Sciatic nerve (tissue), 2 donors: Measurements from ENCODE around the gene PTPN6. TPM values are rescaled to one million over a fixed set of nuclear protein-coding genes. Genes with fewer than 3 reads are reported as not detected.

Experiments
- ATAC-seq: fragments of 200-7000 bp; cut with Tn5 transposase; one replicate; pipeline ENCODE4 v1.9.1; 2020; ENCODE audit warnings: mild to moderate bottlenecking, moderate library complexity
- DNase-seq: peaks from one replicate; pipeline ENCODE4 v3.0.0-alpha.2; 2020; ENCODE audit warnings: low spot score
- intact Hi-C: fragments of 100-400 bp; cut with DNase I; formaldehyde crosslinking; loops from one replicate; pipeline ENCODE4 v1.14.2; 2022
- total RNA-seq: library from RNA; stranded (reverse); fragmentation: NEBNext Ultra II Directional; extraction: Animal tissue kit (Norgen Biotek cat#: 25700); gene quantifications from one replicate; pipeline ENCODE4 v1.2.1, GENCODE V29; 2021
- donor health status: DM: no; HTN: no; CAD: no.
- donor health status: DM: no; HTN: no; CAD: no.

Gene PTPN6
- total RNA-seq, 1 donor from 2014 or later: 35.0 TPM

DNA sequence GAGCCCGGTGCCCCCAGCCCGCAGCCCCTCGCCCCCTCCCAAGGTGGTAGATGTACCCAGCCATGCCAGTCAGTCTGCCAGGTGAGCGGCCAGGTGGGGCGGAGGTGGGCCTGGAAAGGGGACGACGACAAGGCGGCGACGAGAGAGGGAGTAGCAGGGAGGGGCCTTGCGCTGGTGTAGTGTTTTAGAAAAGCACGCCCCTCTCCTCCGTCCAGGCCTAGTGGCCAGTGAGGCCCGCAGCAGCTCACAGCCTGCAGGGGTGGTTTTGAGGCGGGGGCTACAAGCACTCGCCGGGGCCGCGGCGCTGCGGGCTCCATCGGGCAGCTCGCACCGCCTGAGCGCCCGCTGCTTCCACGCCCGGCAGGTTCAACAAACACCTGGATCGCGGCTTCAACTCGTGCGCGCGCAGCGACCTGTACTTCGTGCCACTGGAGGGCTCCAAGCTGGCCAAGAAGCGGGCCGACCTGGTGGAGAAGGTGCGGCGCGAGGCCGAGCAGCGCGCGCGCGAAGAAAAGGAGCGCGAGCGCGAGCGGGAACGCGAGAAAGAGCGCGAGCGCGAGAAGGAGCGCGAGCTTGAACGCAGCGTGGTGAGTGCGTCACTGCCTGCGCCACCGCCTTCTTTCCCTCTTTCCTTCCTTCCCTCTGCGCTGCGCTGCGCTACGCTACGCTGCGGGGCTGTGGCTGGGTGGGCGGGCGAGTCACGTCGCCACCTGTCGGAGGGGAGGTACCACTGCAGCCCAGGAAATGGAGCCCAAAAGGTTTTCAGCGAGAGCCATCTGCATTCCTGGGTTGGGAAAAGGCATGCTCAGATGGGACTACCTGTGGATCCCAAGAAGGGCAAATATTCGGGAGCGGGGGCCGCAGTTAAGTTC lies 13.4 kb upstream of the PTPN6 start:
- peak; percentile 89 for ATAC-seq
- DNase-seq: peak; percentile 94
- intact Hi-C loops: no loop called here

GRCh38 chr12:6938353-6939190 lies 12.6 kb upstream of the PTPN6 start:
- ATAC-seq: peak; percentile 2
- peak; percentile 72 for DNase-seq

GRCh38 chr12:6939191-6939540 lies 12.0 kb upstream of the PTPN6 start:
- ATAC-seq: no peak
- no peak for DNase-seq
- intact Hi-C loops: no loop called here

More at GRCh38 chr12:6938353-6939190, 12.6 kb upstream of the PTPN6 start:
- intact Hi-C loops: no loop called here

- ATAC-seq (no peak), DNase-seq (no peak)
- intact Hi-C loops: loop anchor here (5.0 kb wide), 1 partner anchor 859 kb away; no protein-coding TSS in a partner anchor
Measured at GRCh38 chr12:6941267-6941666, 9.9 kb upstream of the PTPN6 start.

- no peak for DNase-seq
- intact Hi-C loops: loop anchor here (5.0 kb wide), 1 partner anchor 859 kb away; no protein-coding TSS in a partner anchor
- no peak for ATAC-seq
Measured at GRCh38 chr12:6941782-6942181, 9.4 kb upstream of the PTPN6 start.

DNA sequence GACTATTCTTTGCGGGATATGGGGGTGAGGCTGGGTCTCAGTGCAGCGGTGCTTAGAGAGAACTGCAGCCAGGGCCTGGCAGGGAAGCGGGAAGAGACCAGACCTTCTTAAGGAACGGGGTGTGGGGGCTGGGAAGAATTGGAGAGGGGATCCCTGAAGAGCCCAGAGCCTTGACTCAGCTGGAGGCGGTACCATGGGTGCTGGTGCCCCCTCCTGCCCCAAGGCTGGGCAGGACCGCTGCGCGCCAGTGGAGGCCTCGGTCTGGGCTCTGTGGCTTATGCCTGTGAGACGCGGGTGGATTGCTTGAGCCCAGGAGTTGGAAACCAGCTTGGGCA lies 8.9 kb upstream of the PTPN6 start:
- DNase-seq: no peak
- no peak for ATAC-seq
- intact Hi-C loops: loop anchor here (5.0 kb wide), 1 partner anchor 860 kb away; no protein-coding TSS in a partner anchor

DNA sequence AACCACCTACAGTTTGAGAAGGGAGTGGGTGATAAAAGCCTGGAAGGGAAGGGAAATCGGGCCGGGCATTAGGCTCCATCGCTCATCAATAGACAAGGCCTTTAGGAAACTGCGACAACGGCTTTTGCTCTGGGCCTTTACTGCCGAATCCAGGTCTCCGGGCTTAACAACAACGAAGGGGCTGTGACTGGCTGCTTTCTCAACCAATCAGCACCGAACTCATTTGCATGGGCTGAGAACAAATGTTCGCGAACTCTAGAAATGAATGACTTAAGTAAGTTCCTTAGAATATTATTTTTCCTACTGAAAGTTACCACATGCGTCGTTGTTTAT lies 7.8 kb upstream of the PTPN6 start:
- ATAC-seq: peak; percentile 78
- peak; percentile 85 for DNase-seq
- intact Hi-C loops: loop anchor here (5.0 kb wide), 1 partner anchor 861 kb away; no protein-coding TSS in a partner anchor

DNA sequence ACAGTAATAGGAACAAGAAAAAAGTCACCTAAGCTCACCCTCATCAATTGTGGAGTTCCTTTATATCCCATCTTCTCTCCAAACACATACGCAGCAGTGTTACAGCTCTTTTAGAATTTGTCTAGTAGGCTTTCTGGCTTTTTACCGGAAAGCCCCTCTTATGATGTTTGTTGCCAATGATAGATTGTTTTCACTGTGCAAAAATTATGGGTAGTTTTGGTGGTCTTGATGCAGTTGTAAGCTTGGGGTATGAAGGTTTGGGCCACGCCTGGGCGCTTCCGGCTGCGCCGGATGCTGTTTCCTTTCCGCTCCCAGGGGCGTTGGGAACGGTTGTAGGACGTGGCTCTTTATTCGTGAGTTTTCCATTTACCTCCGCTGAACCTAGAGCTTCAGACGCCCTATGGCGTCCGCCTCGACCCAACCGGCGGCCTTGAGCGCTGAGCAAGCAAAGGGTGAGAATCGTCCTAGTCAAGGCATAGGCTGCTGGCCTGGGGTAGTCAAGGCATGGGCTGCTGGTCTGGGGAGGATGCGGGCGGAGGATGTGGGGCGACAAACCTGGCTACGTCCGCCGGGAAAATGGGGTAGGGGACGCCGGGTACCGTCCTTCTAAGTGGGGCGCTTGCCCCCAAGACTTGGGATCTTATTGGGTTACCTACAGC lies 7.3 kb upstream of the PTPN6 start, which contains the start of the genes C12orf57 and RNU7-1:
C12orf57 (plus strand) TSS at position 301 of the 659 bp plus-strand sequence; CDS start at position 401, 100 bp downstream.
RNU7-1 (plus strand) TSS at position 95 of the 659 bp plus-strand sequence.
- DNase-seq (peak; percentile 86), ATAC-seq (peak; percentile 78)
- intact Hi-C loops: loop anchor here (5.0 kb wide), 1 partner anchor 862 kb away; no protein-coding TSS in a partner anchor

GRCh38 chr12:6944381-6945186 lies 6.6 kb upstream of the PTPN6 start:
- ATAC-seq (peak; percentile 85), DNase-seq (peak; percentile 96)
- intact Hi-C loops: loop anchor here (5.0 kb wide), 1 partner anchor 862 kb away; no protein-coding TSS in a partner anchor

DNA sequence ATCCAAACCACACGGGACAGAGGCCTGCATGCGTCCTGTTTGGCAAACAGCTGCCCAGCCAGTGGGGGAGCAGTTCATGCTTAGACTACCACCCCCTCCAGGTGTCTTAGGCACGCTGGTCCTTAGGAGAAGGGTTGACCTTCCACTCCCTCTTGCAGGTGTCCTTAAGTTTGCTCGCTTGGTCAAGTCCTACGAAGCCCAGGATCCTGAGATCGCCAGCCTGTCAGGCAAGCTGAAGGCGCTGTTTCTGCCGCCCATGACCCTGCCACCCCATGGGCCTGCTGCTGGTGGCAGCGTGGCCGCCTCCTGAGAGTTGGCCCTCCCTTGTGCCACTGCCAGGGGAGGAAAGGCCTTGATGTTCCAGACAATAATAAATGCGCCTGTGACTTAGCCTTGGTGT lies 5.5 kb upstream of the PTPN6 start:
- intact Hi-C loops: no loop called here
- ATAC-seq: no peak
- no peak for DNase-seq

- no peak for ATAC-seq
- intact Hi-C loops: no loop called here
- DNase-seq: no peak
Measured at GRCh38 chr12:6946033-6946919, 4.9 kb upstream of the PTPN6 start.

- ATAC-seq (no peak), DNase-seq (no peak)
- intact Hi-C loops: no loop called here
Measured at GRCh38 chr12:6946920-6947374, 4.2 kb upstream of the PTPN6 start.

DNA sequence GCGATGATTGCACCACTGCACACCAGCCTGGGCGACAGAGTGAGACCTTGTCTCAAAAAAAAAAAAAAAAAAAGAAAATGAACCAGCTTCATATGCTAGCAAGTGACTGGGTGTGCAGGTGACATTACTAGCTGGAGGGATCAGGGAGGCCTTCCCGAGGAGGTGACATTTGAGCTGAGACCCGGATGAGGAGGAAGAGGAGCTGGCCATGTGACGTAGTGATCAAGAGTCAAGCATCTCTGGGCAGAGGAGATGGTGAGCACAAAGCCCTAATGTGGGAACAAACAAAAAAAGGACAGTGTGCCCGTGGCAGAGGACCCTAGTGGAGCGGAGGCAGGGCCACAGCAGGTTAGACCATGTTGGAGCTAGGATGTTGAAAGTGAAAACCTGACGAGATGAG lies 3.5 kb upstream of the PTPN6 start:
- intact Hi-C loops: no loop called here
- no peak for DNase-seq
- ATAC-seq: no peak

DNA sequence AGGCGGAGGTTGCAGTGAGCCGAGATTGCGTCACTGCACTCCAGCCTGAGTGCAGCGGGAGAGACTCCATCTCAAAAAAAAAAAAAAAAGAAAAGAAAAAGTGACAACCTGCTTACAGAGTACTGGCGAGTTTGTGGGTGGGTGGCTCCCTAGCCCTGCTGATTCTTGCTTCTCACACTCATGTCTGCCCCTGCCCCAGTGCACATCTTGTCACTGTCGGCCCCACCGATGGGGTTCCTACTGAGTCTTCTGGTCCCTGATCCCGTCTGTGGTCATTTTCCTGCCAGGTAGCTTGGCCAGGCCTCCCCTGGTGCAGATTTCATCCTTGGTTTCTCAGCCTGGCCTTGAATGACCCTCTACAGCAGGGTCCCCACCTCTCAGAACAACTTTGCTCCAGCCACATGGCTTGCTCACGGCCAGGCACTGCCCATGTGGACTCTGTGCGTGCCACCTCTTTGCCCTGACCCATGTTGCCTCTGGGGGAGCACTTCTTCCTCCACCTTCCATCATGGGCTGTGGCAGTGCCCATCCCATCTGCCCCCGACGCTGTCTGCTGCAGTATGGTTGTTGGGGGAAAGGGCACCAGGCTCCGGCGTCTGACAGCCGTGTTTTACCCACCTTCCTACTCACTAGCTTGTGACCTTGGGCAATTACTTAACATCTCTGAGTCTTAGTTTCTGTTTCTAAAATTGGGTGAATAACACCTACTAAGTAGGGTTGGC lies 2.1 kb upstream of the PTPN6 start:
- intact Hi-C loops: no loop called here
- DNase-seq: no peak
- ATAC-seq: no peak

- DNase-seq (no peak), ATAC-seq (no peak)
- intact Hi-C loops: no loop called here
Measured at GRCh38 chr12:6950401-6950801, 755 bp upstream of the PTPN6 start.

- intact Hi-C loops: no loop called here
- DNase-seq: no peak
- no peak for ATAC-seq
Measured at GRCh38 chr12:6951551-6952120, 480 bp downstream of the PTPN6 start.
